Panc1 (cell line): ENCODE data around the gene TM7SF2.

ENCODE experiments used
- POLR2AphosphoS5 ChIP-seq: IDR thresholded peaks from 2 replicates; pipeline ENCODE4 v1.6.1; 2012; ENCODE audit warnings: mild to moderate bottlenecking, low read depth, low read length, moderate library complexity
- SIN3A ChIP-seq: IDR thresholded peaks from 2 replicates; pipeline ENCODE4 v1.6.1; 2012; ENCODE audit warnings: low read depth, mild to moderate bottlenecking, low read length, moderate library complexity, borderline replicate concordance; ENCODE audit not compliant: insufficient read depth
- TF ChIP-seq, protein P1 (sequence below): fragments of 450-650 bp; IDR thresholded peaks from 2 replicates; pipeline ENCODE4 v1.5.1; 2017; ENCODE audit warnings: mild to moderate bottlenecking

DNA sequence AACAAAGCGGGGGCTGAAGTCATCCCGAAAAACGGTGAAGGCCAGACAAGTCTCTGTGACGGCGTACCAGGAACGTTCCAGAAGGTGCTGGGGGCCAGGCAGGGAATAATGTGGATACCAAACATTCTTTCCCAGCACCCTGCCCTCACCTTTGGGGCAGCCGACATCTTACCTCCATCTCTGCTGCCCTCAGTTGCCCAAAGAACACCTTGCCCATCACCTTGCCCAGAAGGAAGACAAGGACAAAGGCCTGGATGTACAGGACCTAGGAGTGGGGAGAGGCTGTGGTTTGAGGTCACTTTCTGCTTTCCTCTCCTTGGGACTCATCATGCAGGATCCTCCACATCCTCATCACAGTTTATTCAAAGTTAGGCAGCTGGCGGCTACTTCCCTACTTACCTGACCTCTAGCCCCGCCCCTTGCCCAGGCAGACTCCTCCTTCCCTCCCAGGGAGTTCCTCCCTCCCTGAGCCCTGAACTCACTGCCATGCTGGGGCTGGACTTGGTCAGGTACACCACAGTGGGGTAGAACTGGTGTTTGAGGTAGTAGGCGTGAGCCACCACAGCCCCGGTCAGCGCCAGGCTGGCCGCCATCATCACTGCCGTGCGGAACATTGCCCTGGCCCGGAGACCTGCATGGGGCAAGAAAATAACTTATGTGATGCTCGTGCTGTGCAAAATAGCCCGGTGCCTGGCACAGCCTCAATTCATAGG is 21.5 kb downstream of the TM7SF2 start:
- TF ChIP-seq, protein P1, sequence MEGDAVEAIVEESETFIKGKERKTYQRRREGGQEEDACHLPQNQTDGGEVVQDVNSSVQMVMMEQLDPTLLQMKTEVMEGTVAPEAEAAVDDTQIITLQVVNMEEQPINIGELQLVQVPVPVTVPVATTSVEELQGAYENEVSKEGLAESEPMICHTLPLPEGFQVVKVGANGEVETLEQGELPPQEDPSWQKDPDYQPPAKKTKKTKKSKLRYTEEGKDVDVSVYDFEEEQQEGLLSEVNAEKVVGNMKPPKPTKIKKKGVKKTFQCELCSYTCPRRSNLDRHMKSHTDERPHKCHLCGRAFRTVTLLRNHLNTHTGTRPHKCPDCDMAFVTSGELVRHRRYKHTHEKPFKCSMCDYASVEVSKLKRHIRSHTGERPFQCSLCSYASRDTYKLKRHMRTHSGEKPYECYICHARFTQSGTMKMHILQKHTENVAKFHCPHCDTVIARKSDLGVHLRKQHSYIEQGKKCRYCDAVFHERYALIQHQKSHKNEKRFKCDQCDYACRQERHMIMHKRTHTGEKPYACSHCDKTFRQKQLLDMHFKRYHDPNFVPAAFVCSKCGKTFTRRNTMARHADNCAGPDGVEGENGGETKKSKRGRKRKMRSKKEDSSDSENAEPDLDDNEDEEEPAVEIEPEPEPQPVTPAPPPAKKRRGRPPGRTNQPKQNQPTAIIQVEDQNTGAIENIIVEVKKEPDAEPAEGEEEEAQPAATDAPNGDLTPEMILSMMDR: no peak
- no peak for TF ChIP-seq POLR2AphosphoS5
- TF ChIP-seq SIN3A: no peak
